Ectodermal cell (in vitro differentiated cells): ENCODE results near the gene HOXD9.

Experiments used
- H3K27ac ChIP-seq: 2 replicates; pipeline ENCODE4 v1.7.0; 2013; ENCODE audit warnings: mild to moderate bottlenecking, low read depth, low read length; ENCODE audit not compliant: insufficient read depth, poor library complexity, severe bottlenecking
- H3K27me3 ChIP-seq: 2 replicates; pipeline ENCODE4 v1.7.0; 2013; ENCODE audit warnings: mild to moderate bottlenecking, low read length; ENCODE audit not compliant: insufficient read depth, control insufficient read depth, poor library complexity, severe bottlenecking
- H3K36me3 ChIP-seq: one replicate; pipeline ENCODE4 v1.7.0; 2013; ENCODE audit warnings: low read length; ENCODE audit not compliant: control insufficient read depth, insufficient read depth
- H3K4me1 ChIP-seq: one replicate; pipeline ENCODE4 v1.7.0; 2013; ENCODE audit warnings: low read length; ENCODE audit not compliant: control insufficient read depth, insufficient read depth
- H3K4me3 ChIP-seq: 2 replicates; pipeline ENCODE4 v1.7.0; 2013; ENCODE audit warnings: low read depth, low read length, control low read depth; ENCODE audit not compliant: insufficient read depth
- H3K9me3 ChIP-seq: 2 replicates; pipeline ENCODE4 v1.7.0; 2013; ENCODE audit warnings: mild to moderate bottlenecking, low read length, moderate library complexity; ENCODE audit not compliant: control insufficient read depth
- WGBS, 2 experiments: methylation state at CpG; one replicate each; pipeline ENCODE4 v1.1.7; 2013; ENCODE audit warnings: missing lambda C conversion rate in 2 of 2; 5-methylcytosine and 5-hydroxymethylcytosine counted together

HOXD9 gene

DNA sequence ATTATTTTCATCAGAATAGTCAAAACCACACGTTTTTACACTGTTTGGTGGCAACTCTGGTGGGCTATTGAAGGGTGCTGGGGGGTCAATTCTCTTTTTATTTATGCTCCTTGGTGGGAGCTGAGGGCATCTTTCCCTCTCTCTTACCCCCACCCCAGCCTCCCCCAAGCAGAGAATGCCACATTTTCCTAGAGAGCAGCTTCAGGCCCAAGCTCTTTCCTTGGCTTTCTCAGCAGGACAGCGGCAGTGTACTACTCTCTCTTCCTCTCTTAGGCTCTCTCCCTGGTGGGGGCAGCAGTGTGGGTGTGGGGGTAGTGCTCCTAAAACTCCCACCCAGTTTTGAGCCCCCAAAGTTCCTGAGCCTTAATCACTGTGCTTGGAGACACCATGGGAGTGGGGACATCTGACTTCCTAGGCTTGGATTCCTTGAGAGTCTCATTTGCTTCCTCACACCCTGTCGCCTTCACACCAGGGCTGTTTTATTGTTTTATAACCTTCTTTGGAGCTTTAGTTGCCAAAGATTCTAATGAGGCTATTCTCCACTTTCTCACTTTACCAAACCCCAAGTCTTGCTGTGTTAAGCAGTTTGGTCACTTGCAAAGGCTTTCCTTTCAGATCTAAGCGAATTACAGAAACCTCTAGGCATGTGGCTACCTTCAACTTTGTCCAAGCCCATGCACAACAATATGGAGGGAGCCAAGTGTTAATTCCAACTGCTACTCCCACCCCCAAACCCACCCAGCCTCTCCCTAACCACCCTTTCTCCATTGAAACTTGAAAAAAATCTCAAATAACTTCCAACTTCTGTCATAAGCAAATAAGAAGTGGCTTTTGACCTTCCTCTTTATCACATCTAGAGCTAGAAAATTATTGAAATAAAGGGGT, 22.8 kb downstream of the HOXD9 start:
- Histone ChIP-seq H3K4me1 (no peaks in the 10 kb centered on the region), H3K36me3 (no peaks in the 10 kb centered on the region), H3K27me3 (peaks cover 100% of the 10 kb centered on the region), H3K27ac (no peak overlapping the region), H3K9me3 (no peaks in the 10 kb centered on the region), H3K4me3 (no peak overlapping the region)
- WGBS, 2 experiments, result 15 to 31% methylated on average over 3 to 4 of the region's 4 CpGs

DNA sequence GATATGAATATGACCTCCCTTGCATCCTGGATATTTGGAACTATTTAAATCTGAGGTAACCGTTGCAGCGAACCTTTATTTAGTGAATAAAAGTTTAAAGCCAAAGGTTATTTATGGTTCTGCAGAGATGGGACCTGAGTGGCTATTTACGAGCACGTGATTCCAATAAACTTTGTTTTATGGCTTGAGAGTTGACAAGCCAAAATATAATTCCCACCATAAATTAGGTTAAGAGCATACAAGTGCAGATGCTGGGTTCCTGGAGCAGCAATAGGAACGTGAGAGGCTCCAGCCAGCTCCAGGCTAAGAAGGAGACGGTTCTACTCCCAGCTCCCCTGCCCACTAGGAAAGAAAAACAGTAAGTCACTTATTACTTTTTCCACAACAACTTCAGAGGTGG, 23.6 kb downstream of the HOXD9 start:
- WGBS, 2 experiments, result 47 to 56% methylated on average over 6 of the region's 6 CpGs
- no peaks in the 10 kb centered on the region for H3K9me3 ChIP-seq
- H3K4me3 ChIP-seq, result no peak overlapping the region
- no peak overlapping the region for H3K27ac ChIP-seq
- no peaks in the 10 kb centered on the region for H3K36me3 ChIP-seq
- H3K4me1 ChIP-seq, result no peaks in the 10 kb centered on the region
- H3K27me3 ChIP-seq, result peaks cover 100% of the 10 kb centered on the region

DNA sequence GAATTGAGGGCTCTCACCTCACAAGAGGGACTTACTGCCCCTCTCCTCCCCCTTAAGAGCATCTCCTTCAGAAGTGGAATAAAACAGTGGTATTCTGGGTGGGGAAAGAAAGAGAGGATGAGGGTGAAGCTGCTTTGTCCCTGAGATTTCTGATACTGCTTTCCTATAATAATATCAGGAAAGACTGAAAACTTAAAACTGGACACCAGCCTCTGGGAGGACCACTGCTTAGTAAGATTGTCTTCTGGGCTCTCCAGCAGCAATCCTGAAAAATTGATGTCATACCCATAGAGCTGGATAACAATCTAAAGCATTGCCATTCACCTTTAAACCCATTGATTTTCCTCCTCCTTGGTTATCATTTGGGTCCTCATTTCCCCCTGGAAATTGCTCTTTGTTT, 24.1 kb downstream of the HOXD9 start:
- Histone ChIP-seq H3K4me1 (no peaks in the 10 kb centered on the region), H3K27me3 (peaks cover 100% of the 10 kb centered on the region), H3K27ac (no peak overlapping the region), H3K9me3 (no peaks in the 10 kb centered on the region), H3K36me3 (no peaks in the 10 kb centered on the region), H3K4me3 (no peak overlapping the region)

DNA sequence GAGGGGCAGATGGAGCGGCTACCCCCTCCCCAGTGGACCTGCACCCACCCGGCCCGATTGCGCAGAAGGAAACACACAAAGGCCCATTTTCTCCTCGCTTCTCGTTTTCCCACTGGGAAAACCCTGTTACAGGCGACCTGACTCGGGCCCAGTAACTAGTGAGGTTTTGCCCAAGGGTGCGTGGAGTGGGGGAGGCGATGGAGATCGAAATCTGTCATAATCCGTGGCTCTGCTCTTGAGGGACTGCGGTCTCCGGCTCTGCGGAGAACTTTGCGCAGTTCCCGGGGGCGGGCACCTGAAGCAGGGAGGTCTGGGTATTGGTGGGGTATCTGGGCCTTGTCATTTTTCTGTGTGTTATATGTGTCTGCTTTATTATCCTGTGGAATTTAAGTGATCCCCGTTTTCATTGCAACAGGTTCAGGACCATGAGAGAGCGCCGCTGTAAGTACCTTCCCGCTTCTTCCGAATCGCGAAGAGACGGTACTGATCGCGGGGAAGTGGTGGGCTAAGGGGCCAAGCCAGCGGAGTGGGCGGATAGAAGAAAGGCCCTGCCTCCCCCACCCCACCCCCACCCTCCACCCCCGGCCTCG, 24.8 kb downstream of the HOXD9 start:
- Histone ChIP-seq H3K4me1 (no peaks in the 10 kb centered on the region), H3K36me3 (no peaks in the 10 kb centered on the region), H3K27ac (no peak overlapping the region), H3K4me3 (no peak overlapping the region), H3K9me3 (no peaks in the 10 kb centered on the region), H3K27me3 (peaks cover 100% of the 10 kb centered on the region)
- 14 to 16% methylated on average over 29 to 32 of the region's 32 CpGs for WGBS, 2 experiments

DNA sequence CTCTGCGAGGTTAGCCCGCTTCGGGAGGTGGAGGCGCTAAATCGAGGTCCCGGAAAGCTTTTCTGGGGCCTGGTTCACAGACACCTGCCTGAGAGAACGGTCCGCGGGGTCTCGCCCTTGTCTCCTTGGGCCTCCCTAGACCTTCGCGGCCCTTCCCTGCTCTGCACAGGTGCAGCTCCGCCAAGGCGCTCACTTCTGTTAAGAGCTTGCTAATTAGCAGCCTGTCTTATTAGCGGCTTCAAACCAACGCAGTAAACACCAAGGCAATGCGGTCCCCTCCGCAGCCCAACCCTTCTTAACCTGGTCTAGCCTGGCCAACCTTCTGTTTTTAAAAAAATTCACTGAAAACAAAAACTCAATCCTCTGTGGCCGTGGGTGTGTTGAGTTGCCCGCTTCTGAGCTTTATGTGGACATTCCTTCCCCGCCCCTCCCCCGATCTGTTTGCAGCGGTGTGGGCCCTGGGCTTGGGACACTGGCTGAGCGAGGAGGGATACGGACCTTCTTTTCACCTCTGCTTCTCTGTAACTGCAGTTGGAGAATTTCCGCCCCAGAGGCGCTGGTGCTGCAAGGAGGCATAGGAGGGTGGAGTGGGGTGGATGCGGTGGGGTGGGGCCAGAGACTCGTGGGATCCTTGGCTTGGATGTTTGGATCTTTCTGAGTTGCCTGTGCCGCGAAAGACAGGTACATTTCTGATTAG, 25.4 kb downstream of the HOXD9 start:
- Histone ChIP-seq H3K27me3 (peaks cover 100% of the 10 kb centered on the region), H3K4me3 (no peak overlapping the region), H3K4me1 (no peaks in the 10 kb centered on the region), H3K9me3 (no peaks in the 10 kb centered on the region), H3K36me3 (no peaks in the 10 kb centered on the region), H3K27ac (no peak overlapping the region)
- WGBS, 2 experiments, result 4 to 5% methylated on average over 31 of the region's 31 CpGs

DNA sequence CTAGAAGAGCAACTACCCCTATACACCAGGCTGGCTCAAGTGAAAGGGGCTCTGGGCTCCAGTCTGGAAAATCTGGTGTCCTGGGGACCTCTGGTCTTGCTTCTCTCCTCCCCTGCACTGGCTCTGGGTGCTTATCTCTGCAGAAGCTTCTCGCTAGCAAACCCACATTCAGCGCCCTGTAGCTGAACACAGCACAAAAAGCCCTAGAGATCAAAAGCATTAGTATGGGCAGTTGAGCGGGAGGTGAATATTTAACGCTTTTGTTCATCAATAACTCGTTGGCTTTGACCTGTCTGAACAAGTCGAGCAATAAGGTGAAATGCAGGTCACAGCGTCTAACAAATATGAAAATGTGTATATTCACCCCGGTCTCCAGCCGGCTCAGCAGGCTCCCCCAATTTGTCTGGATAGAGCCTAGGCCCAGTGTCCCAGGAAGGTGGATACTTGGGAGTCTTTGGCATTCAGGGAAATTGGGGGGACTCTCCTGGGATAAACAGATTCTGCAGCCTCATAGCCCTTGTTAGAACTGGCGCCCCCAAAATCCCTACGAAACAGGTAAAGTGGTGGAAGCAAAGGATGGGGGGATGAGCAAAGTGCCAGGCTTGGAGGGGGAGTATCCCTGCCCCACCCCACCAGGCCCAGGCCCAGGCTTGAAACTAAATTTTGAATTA, 26.4 kb downstream of the HOXD9 start:
- Histone ChIP-seq H3K27me3 (peaks cover 100% of the 10 kb centered on the region), H3K4me1 (no peaks in the 10 kb centered on the region), H3K9me3 (no peaks in the 10 kb centered on the region), H3K4me3 (no peak overlapping the region), H3K27ac (no peak overlapping the region), H3K36me3 (no peaks in the 10 kb centered on the region)
- WGBS, 2 experiments, result 26% methylated on average over 11 of the region's 11 CpGs

DNA sequence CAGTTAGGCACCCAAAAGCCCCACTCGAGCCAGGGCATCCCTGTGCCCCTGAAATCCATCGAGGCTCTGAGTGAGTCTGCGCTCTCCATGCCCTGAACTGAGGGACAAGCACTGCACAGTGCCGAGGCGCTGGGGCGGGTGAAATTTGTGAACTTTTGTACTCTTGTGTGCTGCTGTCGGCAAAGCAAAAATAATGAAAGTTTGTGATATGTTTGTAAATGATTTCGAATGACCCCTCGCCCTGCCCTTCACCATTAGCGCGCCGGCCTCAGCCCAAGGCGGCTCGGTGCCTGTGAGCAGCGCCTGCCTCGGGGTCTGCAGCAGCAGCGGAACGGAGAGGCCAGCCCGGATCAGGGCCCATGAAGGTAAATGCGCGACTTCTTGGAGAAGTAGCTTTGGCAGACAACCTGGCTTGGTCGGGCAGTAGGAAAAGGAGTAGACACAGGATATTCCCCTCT, 27.0 kb downstream of the HOXD9 start:
- H3K9me3 ChIP-seq, result no peaks in the 10 kb centered on the region
- H3K27me3 ChIP-seq, result peaks cover 100% of the 10 kb centered on the region
- WGBS, 2 experiments, result 8 to 10% methylated on average over 22 of the region's 22 CpGs
- H3K27ac ChIP-seq, result no peak overlapping the region
- H3K36me3 ChIP-seq, result no peaks in the 10 kb centered on the region
- no peak overlapping the region for H3K4me3 ChIP-seq
- H3K4me1 ChIP-seq, result no peaks in the 10 kb centered on the region

DNA sequence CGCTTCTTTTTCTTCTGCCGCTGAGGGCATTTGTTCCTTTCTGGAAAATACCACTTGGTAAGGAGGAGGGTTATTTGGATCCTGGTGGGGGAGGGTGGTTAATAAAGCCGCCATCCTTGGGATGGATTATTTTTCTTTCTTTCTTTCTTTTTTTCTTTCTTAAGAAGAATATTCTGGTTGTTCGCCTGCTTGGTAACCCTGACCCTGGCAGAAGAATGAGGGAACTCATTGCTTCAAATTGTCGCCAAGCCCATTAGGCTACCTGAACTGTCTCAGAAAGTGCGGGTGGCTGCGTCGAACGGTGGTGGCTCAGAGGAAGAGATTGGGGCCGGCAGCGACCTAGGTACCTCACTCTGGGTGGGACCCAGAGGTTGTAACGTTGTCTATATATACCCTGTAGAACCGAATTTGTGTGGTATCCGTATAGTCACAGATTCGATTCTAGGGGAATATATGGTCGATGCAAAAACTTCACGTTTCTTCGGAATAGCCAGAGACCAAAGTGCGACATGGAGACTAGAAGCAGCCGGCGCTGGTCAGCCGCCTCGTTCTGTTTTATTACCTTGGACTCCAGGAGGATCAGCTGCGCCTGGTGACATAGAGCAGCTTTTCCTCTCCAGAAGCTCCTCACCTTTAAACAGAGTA, 27.5 kb downstream of the HOXD9 start:
- whole genome bisulfite sequencing, 2 experiments, result 12% methylated on average over 23 to 24 of the region's 24 CpGs
- no peaks in the 10 kb centered on the region for H3K4me1 ChIP-seq
- no peaks in the 10 kb centered on the region for H3K36me3 ChIP-seq
- H3K9me3 ChIP-seq, result no peaks in the 10 kb centered on the region
- H3K4me3 ChIP-seq, result no peak overlapping the region
- H3K27ac ChIP-seq, result no peak overlapping the region
- H3K27me3 ChIP-seq, result peaks cover 100% of the 10 kb centered on the region

DNA sequence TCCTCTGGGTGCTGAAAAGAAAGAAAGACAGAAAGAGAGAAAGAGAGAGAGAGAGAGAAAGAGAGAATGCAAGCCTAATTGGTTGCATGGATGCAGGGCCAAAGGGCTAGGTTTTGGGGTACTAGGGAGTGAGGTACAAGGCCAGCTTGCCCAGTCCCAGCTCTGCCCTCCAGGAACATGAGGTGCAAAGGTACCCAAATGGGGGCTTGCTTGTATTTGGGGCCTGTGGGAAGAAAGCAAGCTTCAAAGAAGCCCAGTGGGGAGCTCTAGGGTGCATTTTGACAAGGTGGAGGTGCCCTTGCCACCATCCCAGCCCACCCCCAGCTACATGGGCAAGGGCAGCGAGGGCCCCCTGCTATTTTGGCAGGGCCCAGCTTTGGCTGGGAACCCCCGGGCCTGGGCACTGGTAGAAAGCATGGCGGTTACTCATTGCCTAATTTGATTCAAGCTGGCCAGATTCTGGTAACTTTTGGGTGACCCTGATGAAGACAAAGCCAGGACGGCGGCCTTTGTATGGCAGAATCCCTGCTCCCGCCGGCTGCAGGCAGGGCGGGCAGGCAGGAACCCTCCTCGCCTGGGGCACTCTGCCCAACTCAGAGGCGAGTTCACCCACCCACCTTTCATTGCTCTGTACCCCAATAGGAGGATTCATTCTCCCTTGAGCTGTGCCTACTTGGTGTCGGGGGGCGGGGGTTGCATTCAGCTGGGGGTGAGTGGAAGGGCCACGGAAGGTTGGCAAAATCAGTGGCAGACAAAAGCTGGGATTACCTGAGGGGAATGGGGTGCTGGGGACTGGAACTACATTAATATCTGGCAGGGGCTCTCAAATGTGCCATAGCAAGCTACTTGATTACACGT, 28.3 kb downstream of the HOXD9 start:
- Histone ChIP-seq H3K4me1 (no peaks in the 10 kb centered on the region), H3K4me3 (no peak overlapping the region), H3K9me3 (no peaks in the 10 kb centered on the region), H3K27me3 (peaks cover 100% of the 10 kb centered on the region), H3K36me3 (no peaks in the 10 kb centered on the region), H3K27ac (no peak overlapping the region)
- 12 to 13% methylated on average over 14 of the region's 14 CpGs for WGBS, 2 experiments
